Measurements from ENCODE around the gene IP6K1. TPM values are rescaled to one million over a fixed set of nuclear protein-coding genes. Genes with fewer than 3 reads are reported as not detected.
"Not testable (repeated sequence)": the region's sequence is repeated elsewhere in the genome, so short reads cannot be mapped to it uniquely, and the experiment has no call there.

The IP6K1 gene
- total and polyA plus RNA-seq, 4 donors = 9.4 to 40.2 (median 28.0) TPM

GRCh38 chr3:49759226-49759625 lies 27.1 kb downstream of the IP6K1 start:
- Histone ChIP-seq H3K9me3 (ENCODE audit: control insufficient read depth, low read length) (no peaks in the 10 kb centered on the region), H3K4me1 (ENCODE audit: control insufficient read depth in 1 of 2, insufficient read depth in 2 of 2, low read length in 2 of 2) (no peaks in the 10 kb centered on the region), H3K27ac (ENCODE audit: low read depth in 1 of 2, low read length in 2 of 2) (no peak overlapping the region), H3K27me3 (ENCODE audit: control insufficient read depth in 1 of 2, insufficient read depth in 2 of 2, low read length in 1 of 2) (no peaks in the 10 kb centered on the region), H3K4me3 (ENCODE audit: low read length in 2 of 2) (no peak overlapping the region), H3K36me3 (ENCODE audit: control insufficient read depth in 1 of 2, insufficient read depth in 2 of 2, low read length in 1 of 2) (no peaks in the 10 kb centered on the region)
- DNase-seq (no peak), ATAC-seq (ENCODE audit: low FRiP score) (no peak)
- WGBS, 2 donors = 0 to 7% methylated on average over 1 of the region's 1 CpG
- intact Hi-C loops (cut with DNase I) = no loop called here

GRCh38 chr3:49757197-49757596 lies 29.1 kb downstream of the IP6K1 start:
- Histone ChIP-seq H3K9me3 (ENCODE audit: control insufficient read depth, low read length) (no peaks in the 10 kb centered on the region), H3K4me1 (ENCODE audit: control insufficient read depth in 1 of 2, insufficient read depth in 2 of 2, low read length in 2 of 2) (no peaks in the 10 kb centered on the region), H3K4me3 (ENCODE audit: low read length in 2 of 2) (no peak overlapping the region), H3K36me3 (ENCODE audit: control insufficient read depth in 1 of 2, insufficient read depth in 2 of 2, low read length in 1 of 2) (no peaks in the 10 kb centered on the region), H3K27ac (ENCODE audit: low read depth in 1 of 2, low read length in 2 of 2) (no peak overlapping the region), H3K27me3 (ENCODE audit: control insufficient read depth in 1 of 2, insufficient read depth in 2 of 2, low read length in 1 of 2) (no peaks in the 10 kb centered on the region)
- DNase-seq (no peak), ATAC-seq (ENCODE audit: low FRiP score) (no peak)
- WGBS, 2 donors = 69 to 74% methylated on average over 2 of the region's 2 CpGs
- intact Hi-C loops (cut with DNase I) = no loop called here

- no peak for ATAC-seq (ENCODE audit: low FRiP score)
- 70 to 79% methylated on average over 1 of the region's 1 CpG for WGBS, 2 donors
- no peaks in the 10 kb centered on the region for H3K4me1 ChIP-seq (ENCODE audit: control insufficient read depth in 1 of 2, insufficient read depth in 2 of 2, low read length in 2 of 2)
- H3K9me3 ChIP-seq (ENCODE audit: control insufficient read depth, low read length) = no peaks in the 10 kb centered on the region
- no peak overlapping the region for H3K4me3 ChIP-seq (ENCODE audit: low read length in 2 of 2)
- intact Hi-C loops (cut with DNase I) = no loop called here
- DNase-seq = no peak
- H3K27ac ChIP-seq (ENCODE audit: low read depth in 1 of 2, low read length in 2 of 2) = no peak overlapping the region
- H3K27me3 ChIP-seq (ENCODE audit: control insufficient read depth in 1 of 2, insufficient read depth in 2 of 2, low read length in 1 of 2) = no peaks in the 10 kb centered on the region
- no peaks in the 10 kb centered on the region for H3K36me3 ChIP-seq (ENCODE audit: control insufficient read depth in 1 of 2, insufficient read depth in 2 of 2, low read length in 1 of 2)
These were observed 30.3 kb downstream of the IP6K1 start for GRCh38 chr3:49756036-49756435.

- WGBS, 2 donors = 96 to 100% methylated on average over 1 of the region's 1 CpG
These were observed 31.8 kb downstream of the IP6K1 start for GRCh38 chr3:49754536-49754935.

GRCh38 chr3:49751501-49751900 lies 34.8 kb downstream of the IP6K1 start:
- no peak overlapping the region for H3K4me3 ChIP-seq (ENCODE audit: low read length in 2 of 2)
- H3K27me3 ChIP-seq (ENCODE audit: control insufficient read depth in 1 of 2, insufficient read depth in 2 of 2, low read length in 1 of 2) = no peaks in the 10 kb centered on the region
- no peaks in the 10 kb centered on the region for H3K36me3 ChIP-seq (ENCODE audit: control insufficient read depth in 1 of 2, insufficient read depth in 2 of 2, low read length in 1 of 2)
- DNase-seq = no peak
- H3K4me1 ChIP-seq (ENCODE audit: control insufficient read depth in 1 of 2, insufficient read depth in 2 of 2, low read length in 2 of 2) = no peaks in the 10 kb centered on the region
- no peak for ATAC-seq (ENCODE audit: low FRiP score)
- no peaks in the 10 kb centered on the region for H3K9me3 ChIP-seq (ENCODE audit: control insufficient read depth, low read length)
- WGBS, 2 donors = 76 to 88% methylated on average over 4 of the region's 4 CpGs
- intact Hi-C loops (cut with DNase I) = no loop called here
- no peak overlapping the region for H3K27ac ChIP-seq (ENCODE audit: low read depth in 1 of 2, low read length in 2 of 2)

More at GRCh38 chr3:49754536-49754935, 31.8 kb downstream of the IP6K1 start:
- no peaks in the 10 kb centered on the region for H3K9me3 ChIP-seq (ENCODE audit: control insufficient read depth, low read length)
- ATAC-seq (ENCODE audit: low FRiP score) (no peak), DNase-seq (no peak)
- intact Hi-C loops (cut with DNase I) = no loop called here
- H3K36me3 ChIP-seq (ENCODE audit: control insufficient read depth in 1 of 2, insufficient read depth in 2 of 2, low read length in 1 of 2) = no peaks in the 10 kb centered on the region
- no peak overlapping the region for H3K27ac ChIP-seq (ENCODE audit: low read depth in 1 of 2, low read length in 2 of 2)
- H3K4me1 ChIP-seq (ENCODE audit: control insufficient read depth in 1 of 2, insufficient read depth in 2 of 2, low read length in 2 of 2) = no peaks in the 10 kb centered on the region
- H3K4me3 ChIP-seq (ENCODE audit: low read length in 2 of 2) = no peak overlapping the region
- no peaks in the 10 kb centered on the region for H3K27me3 ChIP-seq (ENCODE audit: control insufficient read depth in 1 of 2, insufficient read depth in 2 of 2, low read length in 1 of 2)

- Histone ChIP-seq H3K27me3 (ENCODE audit: control insufficient read depth in 1 of 2, insufficient read depth in 2 of 2, low read length in 1 of 2) (no peaks in the 10 kb centered on the region), H3K4me1 (ENCODE audit: control insufficient read depth in 1 of 2, insufficient read depth in 2 of 2, low read length in 2 of 2) (no peaks in the 10 kb centered on the region), H3K9me3 (ENCODE audit: control insufficient read depth, low read length) (no peaks in the 10 kb centered on the region), H3K27ac (ENCODE audit: low read depth in 1 of 2, low read length in 2 of 2) (no peak overlapping the region), H3K36me3 (ENCODE audit: control insufficient read depth in 1 of 2, insufficient read depth in 2 of 2, low read length in 1 of 2) (no peaks in the 10 kb centered on the region), H3K4me3 (ENCODE audit: low read length in 2 of 2) (no peak overlapping the region)
- WGBS, 2 donors = 90 to 92% methylated on average over 4 of the region's 4 CpGs
- no peak for ATAC-seq (ENCODE audit: low FRiP score)
- intact Hi-C loops (cut with DNase I) = no loop called here
- no peak for DNase-seq
These were observed 36.3 kb downstream of the IP6K1 start for GRCh38 chr3:49750056-49750455.

GRCh38 chr3:49748874-49749273 lies 37.5 kb downstream of the IP6K1 start:
- H3K9me3 ChIP-seq (ENCODE audit: control insufficient read depth, low read length); ATAC-seq (ENCODE audit: low FRiP score); H3K36me3 ChIP-seq (ENCODE audit: control insufficient read depth in 1 of 2, insufficient read depth in 2 of 2, low read length in 1 of 2); DNase-seq; H3K4me3 ChIP-seq (ENCODE audit: low read length in 2 of 2); H3K4me1 ChIP-seq (ENCODE audit: control insufficient read depth in 1 of 2, insufficient read depth in 2 of 2, low read length in 2 of 2); H3K27ac ChIP-seq (ENCODE audit: low read depth in 1 of 2, low read length in 2 of 2); intact Hi-C loops (cut with DNase I); H3K27me3 ChIP-seq (ENCODE audit: control insufficient read depth in 1 of 2, insufficient read depth in 2 of 2, low read length in 1 of 2): not testable (repeated sequence)
- WGBS, 2 donors = 81 to 88% methylated on average over 5 of the region's 5 CpGs

- DNase-seq (no peak), ATAC-seq (ENCODE audit: low FRiP score) (no peak)
- 84 to 87% methylated on average over 13 of the region's 13 CpGs for WGBS, 2 donors
- Histone ChIP-seq H3K27ac (ENCODE audit: low read depth in 1 of 2, low read length in 2 of 2) (no peak overlapping the region), H3K36me3 (ENCODE audit: control insufficient read depth in 1 of 2, insufficient read depth in 2 of 2, low read length in 1 of 2) (no peaks in the 10 kb centered on the region), H3K27me3 (ENCODE audit: control insufficient read depth in 1 of 2, insufficient read depth in 2 of 2, low read length in 1 of 2) (no peaks in the 10 kb centered on the region), H3K4me3 (ENCODE audit: low read length in 2 of 2) (no peak overlapping the region), H3K4me1 (ENCODE audit: control insufficient read depth in 1 of 2, insufficient read depth in 2 of 2, low read length in 2 of 2) (no peaks in the 10 kb centered on the region), H3K9me3 (ENCODE audit: control insufficient read depth, low read length) (no peaks in the 10 kb centered on the region)
- intact Hi-C loops (cut with DNase I) = no loop called here
These were observed 38.4 kb downstream of the IP6K1 start for GRCh38 chr3:49747792-49748480.

GRCh38 chr3:49745986-49746385 lies 40.4 kb downstream of the IP6K1 start:
- Histone ChIP-seq H3K27me3 (ENCODE audit: control insufficient read depth in 1 of 2, insufficient read depth in 2 of 2, low read length in 1 of 2) (no peaks in the 10 kb centered on the region), H3K9me3 (ENCODE audit: control insufficient read depth, low read length) (no peaks in the 10 kb centered on the region), H3K27ac (ENCODE audit: low read depth in 1 of 2, low read length in 2 of 2) (no peak overlapping the region), H3K4me3 (ENCODE audit: low read length in 2 of 2) (no peak overlapping the region), H3K36me3 (ENCODE audit: control insufficient read depth in 1 of 2, insufficient read depth in 2 of 2, low read length in 1 of 2) (no peaks in the 10 kb centered on the region), H3K4me1 (ENCODE audit: control insufficient read depth in 1 of 2, insufficient read depth in 2 of 2, low read length in 2 of 2) (no peaks in the 10 kb centered on the region)
- 30 to 43% methylated on average over 2 of the region's 2 CpGs for WGBS, 2 donors
- intact Hi-C loops (cut with DNase I) = no loop called here
- DNase-seq = no peak
- ATAC-seq (ENCODE audit: low FRiP score) = no peak

All from aorta (tissue), 5 donors.